OCI-LY7 (cell line): ENCODE results near the gene SETBP1. TPM values are rescaled to one million over a fixed set of nuclear protein-coding genes. Genes with fewer than 3 reads are reported as not detected.

Source experiments
- BruUV-seq: library from RNA; stranded (reverse); fragments of 400-500 nt; replicated peaks from 2 replicates; lab custom pipeline; 2021; lab: Mats Ljungman, UMichigan
- CTCF ChIA-PET: fragments of 300-600 bp; sonication (Branson Sonifier 250); formaldehyde crosslinking; loops from one replicate; lab custom pipeline; 2022; ENCODE audit warnings: antibody characterized with exemption; ENCODE audit not compliant: unreplicated experiment; lab: Charles Lee
- POLR2A ChIA-PET: fragments of 300-600 bp; sonication (Branson Sonifier 250); formaldehyde crosslinking; loops from one replicate; lab custom pipeline; 2022; ENCODE audit warnings: antibody characterized with exemption; lab: Charles Lee
- DNase-seq: peaks from one replicate; pipeline ENCODE4 v3.0.0-alpha.2; 2015; ENCODE audit warnings: low spot score
- H2AFZ ChIP-seq: fragments of 200-600 bp; sonication (generic), shearing (Covaris generic); 2 replicates; pipeline ENCODE4 v1.6.1; 2014; ENCODE audit warnings: mild to moderate bottlenecking, antibody characterized with exemption, low read length, moderate library complexity
- H3K27ac ChIP-seq: fragments of 200-600 bp; sonication (generic); 2 replicates; pipeline ENCODE4 v1.5.1; 2014; ENCODE audit warnings: mixed run types, low read depth, mild to moderate bottlenecking, moderate library complexity, low read length, inconsistent platforms; ENCODE audit not compliant: poor library complexity, severe bottlenecking
- H3K36me3 ChIP-seq: fragments of 200-600 bp; sonication (generic); 2 replicates; pipeline ENCODE4 v1.6.1; 2014; ENCODE audit warnings: mild to moderate bottlenecking, antibody characterized with exemption, low read length, moderate library complexity, mixed read lengths; ENCODE audit not compliant: insufficient read depth
- H3K4me1 ChIP-seq: fragments of 200-600 bp; sonication (generic); 2 replicates; pipeline ENCODE4 v1.5.1; 2014; ENCODE audit warnings: mild to moderate bottlenecking, low read length; ENCODE audit not compliant: insufficient read depth, poor library complexity, severe bottlenecking
- H3K4me2 ChIP-seq: fragments of 200-600 bp; sonication (generic); 2 replicates; pipeline ENCODE4 v1.6.1; 2014; ENCODE audit warnings: mild to moderate bottlenecking, low read length
- H3K4me3 ChIP-seq: fragments of 200-600 bp; sonication (generic); 2 replicates; pipeline ENCODE4 v1.5.1; 2014; ENCODE audit warnings: mild to moderate bottlenecking, low read depth, low read length; ENCODE audit not compliant: poor library complexity, severe bottlenecking
- H3K79me2 ChIP-seq: fragments of 200-600 bp; sonication (generic); 2 replicates; pipeline ENCODE4 v1.6.1; 2016; ENCODE audit warnings: low read depth, mild to moderate bottlenecking, low read length, moderate library complexity, mixed read lengths; ENCODE audit not compliant: insufficient read depth
- H3K9me2 ChIP-seq: fragments of 200-600 bp; sonication (generic); 2 replicates; pipeline ENCODE4 v1.6.1; 2016; ENCODE audit warnings: mild to moderate bottlenecking, low read length, mixed read lengths; ENCODE audit not compliant: insufficient read depth
- H3K9me3 ChIP-seq: fragments of 200-600 bp; sonication (generic); 2 replicates; pipeline ENCODE4 v1.6.1; 2014; ENCODE audit warnings: mild to moderate bottlenecking, mixed run types, low read length, mixed read lengths
- H4K20me1 ChIP-seq: fragments of 200-600 bp; sonication (generic); 2 replicates; pipeline ENCODE4 v1.6.1; 2014; ENCODE audit warnings: mild to moderate bottlenecking, antibody characterized with exemption, low read length, moderate library complexity, mixed read lengths; ENCODE audit not compliant: insufficient read depth
- EZH2phosphoT487 ChIP-seq: fragments of 200-600 bp; sonication (generic); IDR thresholded peaks from 2 replicates; pipeline ENCODE4 v1.6.1; 2018; ENCODE audit warnings: low read depth, borderline replicate concordance, mild to moderate bottlenecking, mixed run types, antibody characterized with exemption, low read length, moderate library complexity, mixed read lengths
- intact Hi-C: fragments of 100-400 bp; cut with micrococcal nuclease; formaldehyde crosslinking; loops from one replicate; pipeline ENCODE4 v1.10.0; 2022; ENCODE audit not compliant: unreplicated experiment
- total RNA-seq, 2 experiments: library from RNA; depleted of rRNA in 1 of 2; stranded (reverse); fragments of >200 nt in 1 of 2; shearing (Covaris generic) in 1 of 2; gene quantifications; 2 replicates each; pipeline ENCODE4 v1.2.3, GENCODE V29; 2014 to 2022
- TF ChIP-seq, protein P1 (sequence below): fragments of 200-600 bp; sonication (generic); conservative IDR thresholded peaks from 2 replicates; pipeline ENCODE4 v1.5.1; 2014; ENCODE audit warnings: mild to moderate bottlenecking, antibody characterized with exemption, low read length, moderate library complexity, mixed read lengths

SETBP1 gene
- total RNA-seq, 2 experiments from 2014 or later: 2.6 to 9.1 TPM

GRCh38 chr18:44714376-44714775, 33.7 kb downstream of the SETBP1 start:
- no peaks in the 10 kb centered on the region for H3K79me2 ChIP-seq
- H2AFZ ChIP-seq: no peak overlapping the region
- no peak overlapping the region for H3K4me2 ChIP-seq
- no peak for DNase-seq
- BruUV-seq: no TSS peak
- H4K20me1 ChIP-seq: no peaks in the 10 kb centered on the region
- peaks cover 8% of the 10 kb centered on the region for H3K4me1 ChIP-seq
- no peak for TF ChIP-seq EZH2phosphoT487
- TF ChIP-seq, protein P1, sequence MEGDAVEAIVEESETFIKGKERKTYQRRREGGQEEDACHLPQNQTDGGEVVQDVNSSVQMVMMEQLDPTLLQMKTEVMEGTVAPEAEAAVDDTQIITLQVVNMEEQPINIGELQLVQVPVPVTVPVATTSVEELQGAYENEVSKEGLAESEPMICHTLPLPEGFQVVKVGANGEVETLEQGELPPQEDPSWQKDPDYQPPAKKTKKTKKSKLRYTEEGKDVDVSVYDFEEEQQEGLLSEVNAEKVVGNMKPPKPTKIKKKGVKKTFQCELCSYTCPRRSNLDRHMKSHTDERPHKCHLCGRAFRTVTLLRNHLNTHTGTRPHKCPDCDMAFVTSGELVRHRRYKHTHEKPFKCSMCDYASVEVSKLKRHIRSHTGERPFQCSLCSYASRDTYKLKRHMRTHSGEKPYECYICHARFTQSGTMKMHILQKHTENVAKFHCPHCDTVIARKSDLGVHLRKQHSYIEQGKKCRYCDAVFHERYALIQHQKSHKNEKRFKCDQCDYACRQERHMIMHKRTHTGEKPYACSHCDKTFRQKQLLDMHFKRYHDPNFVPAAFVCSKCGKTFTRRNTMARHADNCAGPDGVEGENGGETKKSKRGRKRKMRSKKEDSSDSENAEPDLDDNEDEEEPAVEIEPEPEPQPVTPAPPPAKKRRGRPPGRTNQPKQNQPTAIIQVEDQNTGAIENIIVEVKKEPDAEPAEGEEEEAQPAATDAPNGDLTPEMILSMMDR: no peak
- ChIA-PET POLR2A (interaction anchor here (1.1 kb wide), 1 partner anchor 9 kb away, joined by 4 read pairs; no protein-coding TSS in a partner anchor), CTCF (no interaction called here)
- H3K27ac ChIP-seq: no peak overlapping the region
- H3K4me3 ChIP-seq: no peak overlapping the region
- H3K9me2 ChIP-seq: no peaks in the 10 kb centered on the region
- H3K9me3 ChIP-seq: no peaks in the 10 kb centered on the region
- H3K36me3 ChIP-seq: no peaks in the 10 kb centered on the region
- intact Hi-C loops: no loop called here

DNA sequence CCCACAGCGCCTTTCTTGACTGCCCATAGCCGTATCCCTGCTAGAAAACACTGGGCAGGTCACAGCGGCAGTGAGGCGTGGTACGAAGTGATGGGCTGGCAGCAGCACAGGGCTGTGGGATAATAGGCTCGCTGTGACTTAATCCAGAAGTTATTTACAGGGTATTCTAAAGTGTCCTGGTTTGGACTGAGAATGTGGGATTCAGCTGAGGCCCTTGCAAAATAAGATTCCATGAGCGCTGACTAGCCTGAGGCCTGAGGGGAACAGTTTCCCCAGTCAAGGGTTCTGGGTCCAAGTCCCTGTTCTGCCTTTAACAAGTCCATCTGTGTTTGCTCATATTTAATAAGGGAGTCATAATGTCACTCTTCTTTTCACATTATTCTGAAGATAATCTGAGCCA, 34.6 kb downstream of the SETBP1 start:
- no peaks in the 10 kb centered on the region for H3K4me1 ChIP-seq
- BruUV-seq: no TSS peak
- H3K4me3 ChIP-seq: no peak overlapping the region
- ChIA-PET CTCF (no interaction called here), POLR2A (no interaction called here)
- no peak overlapping the region for H3K27ac ChIP-seq
- no peaks in the 10 kb centered on the region for H4K20me1 ChIP-seq
- H3K4me2 ChIP-seq: no peak overlapping the region
- no peak for DNase-seq
- intact Hi-C loops: no loop called here
- H3K9me3 ChIP-seq: no peaks in the 10 kb centered on the region
- TF ChIP-seq, protein P1: no peak
- no peak for TF ChIP-seq EZH2phosphoT487
- H3K9me2 ChIP-seq: no peaks in the 10 kb centered on the region
- no peaks in the 10 kb centered on the region for H3K36me3 ChIP-seq
- H2AFZ ChIP-seq: no peak overlapping the region
- no peaks in the 10 kb centered on the region for H3K79me2 ChIP-seq

GRCh38 chr18:44715842-44716241, 35.2 kb downstream of the SETBP1 start:
- ChIA-PET POLR2A (no interaction called here), CTCF (no interaction called here)
- TF ChIP-seq, protein P1: no peak
- no peak for TF ChIP-seq EZH2phosphoT487
- intact Hi-C loops: no loop called here
- no peak overlapping the region for H3K4me2 ChIP-seq
- no peak for DNase-seq
- no peaks in the 10 kb centered on the region for H3K4me1 ChIP-seq
- no peak overlapping the region for H3K4me3 ChIP-seq
- no peaks in the 10 kb centered on the region for H3K36me3 ChIP-seq
- H3K27ac ChIP-seq: no peak overlapping the region
- H3K9me3 ChIP-seq: no peaks in the 10 kb centered on the region
- no peaks in the 10 kb centered on the region for H4K20me1 ChIP-seq
- no peak overlapping the region for H2AFZ ChIP-seq
- H3K79me2 ChIP-seq: no peaks in the 10 kb centered on the region
- no peaks in the 10 kb centered on the region for H3K9me2 ChIP-seq
- no TSS peak for BruUV-seq
